Measurements from ENCODE around the gene HM13.
"Not testable (repeated sequence)": the region's sequence is repeated elsewhere in the genome, so short reads cannot be mapped to it uniquely, and the experiment has no call there.

The HM13 gene

DNA sequence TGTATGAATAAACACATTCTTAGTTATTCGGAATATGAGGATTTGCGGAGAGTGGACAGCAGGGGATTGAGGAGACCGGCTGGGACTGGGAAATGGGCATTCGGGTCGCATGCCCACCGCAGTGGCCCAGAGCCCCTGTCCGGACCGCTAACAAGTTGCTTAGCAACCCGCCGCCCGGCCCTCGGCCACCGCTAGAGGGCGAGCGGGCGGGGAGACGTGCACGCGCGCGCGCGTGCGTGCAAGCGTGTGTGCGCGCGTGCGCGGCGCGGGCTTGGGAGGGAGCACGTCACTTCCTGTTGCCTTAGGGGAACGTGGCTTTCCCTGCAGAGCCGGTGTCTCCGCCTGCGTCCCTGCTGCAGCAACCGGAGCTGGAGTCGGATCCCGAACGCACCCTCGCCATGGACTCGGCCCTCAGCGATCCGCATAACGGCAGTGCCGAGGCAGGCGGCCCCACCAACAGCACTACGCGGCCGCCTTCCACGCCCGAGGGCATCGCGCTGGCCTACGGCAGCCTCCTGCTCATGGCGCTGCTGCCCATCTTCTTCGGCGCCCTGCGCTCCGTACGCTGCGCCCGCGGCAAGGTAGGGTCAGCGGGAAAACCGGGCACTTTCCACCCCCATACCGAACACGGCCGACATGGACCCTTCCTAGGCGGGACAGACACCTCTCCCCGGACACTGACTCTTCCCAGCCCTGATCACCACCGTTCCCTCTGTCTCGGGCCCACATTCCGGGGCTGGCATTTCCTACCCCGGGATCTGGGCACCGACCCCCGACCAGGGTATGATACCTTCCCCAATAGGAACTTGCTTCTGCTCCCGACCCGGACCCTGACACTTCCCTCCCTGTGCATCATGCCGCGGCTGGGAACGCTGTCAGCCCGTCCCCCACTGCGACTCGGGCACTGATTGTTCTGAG is at the start of gene HM13:
Gene HM13, plus strand, starts transcription at position 289 of the 918 bp plus-strand sequence. Its CDS starts 110 bp downstream, at position 399.
- peak; percentile 92 for DNase-seq

DNA sequence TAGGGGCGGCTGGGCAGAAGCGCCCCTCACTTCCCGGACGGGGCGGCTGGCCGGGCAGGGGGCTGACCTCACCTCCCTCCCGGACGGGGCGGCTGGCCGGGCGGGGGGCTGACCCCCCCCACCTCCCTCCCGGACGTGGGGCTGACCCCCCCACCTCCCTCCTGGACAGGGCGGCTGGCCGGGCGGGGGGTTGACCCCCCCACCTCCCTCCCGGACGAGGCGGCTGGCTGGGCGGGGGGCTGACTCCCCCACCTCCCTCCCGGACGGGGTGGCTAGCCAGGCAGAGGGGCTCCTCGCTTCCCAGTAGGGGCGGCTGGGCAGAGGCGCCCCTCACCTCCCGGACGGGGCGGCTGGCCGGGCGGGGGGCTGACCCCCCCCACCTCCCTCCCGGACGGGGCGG is 43.3 kb upstream of the HM13 start:
- not testable (repeated sequence) for DNase-seq

DNA sequence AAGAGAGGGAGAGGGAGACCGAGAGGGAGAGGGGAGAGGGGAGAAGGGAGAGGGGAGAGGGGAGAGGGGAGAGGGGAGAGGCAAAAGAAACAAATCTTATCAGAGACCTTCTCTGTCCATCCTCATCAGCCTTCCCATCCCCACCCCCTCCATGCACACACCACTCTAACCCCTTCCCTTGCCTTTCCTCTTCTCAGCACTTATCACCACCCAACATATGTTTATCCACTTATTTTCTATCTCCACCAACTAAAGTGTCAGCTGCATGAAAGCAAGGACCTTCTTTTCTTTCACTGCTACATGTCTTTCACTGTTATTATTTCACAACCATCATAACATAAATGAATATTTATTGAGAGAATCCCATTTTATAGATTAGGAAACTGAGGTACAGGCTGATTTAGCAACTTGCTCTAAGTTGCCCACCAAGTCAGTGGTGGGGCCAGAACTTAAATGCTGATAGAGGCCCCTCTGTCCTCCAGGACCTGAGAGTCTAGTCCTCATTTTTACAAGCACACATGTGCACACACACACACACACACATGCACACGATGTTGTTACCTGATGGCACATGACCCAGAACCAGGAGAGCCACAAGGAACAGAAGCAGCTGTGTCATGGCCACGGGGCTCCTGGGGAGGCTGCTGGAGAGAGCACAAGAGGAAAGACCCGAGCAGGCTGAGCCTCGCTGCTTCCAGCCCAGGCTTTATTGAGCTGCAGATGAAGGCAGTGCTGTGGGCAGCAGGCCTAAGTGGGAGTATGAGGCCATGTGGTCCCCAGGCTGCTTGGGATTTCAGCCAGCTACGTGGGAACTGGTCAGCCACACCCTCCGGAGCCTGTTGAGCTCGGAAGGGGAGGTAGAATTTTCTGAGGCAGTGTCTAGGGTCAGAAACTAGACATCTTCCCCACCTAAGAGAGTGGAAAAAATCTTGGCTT is 41.6 kb upstream of the HM13 start:
- no peak for DNase-seq

DNA sequence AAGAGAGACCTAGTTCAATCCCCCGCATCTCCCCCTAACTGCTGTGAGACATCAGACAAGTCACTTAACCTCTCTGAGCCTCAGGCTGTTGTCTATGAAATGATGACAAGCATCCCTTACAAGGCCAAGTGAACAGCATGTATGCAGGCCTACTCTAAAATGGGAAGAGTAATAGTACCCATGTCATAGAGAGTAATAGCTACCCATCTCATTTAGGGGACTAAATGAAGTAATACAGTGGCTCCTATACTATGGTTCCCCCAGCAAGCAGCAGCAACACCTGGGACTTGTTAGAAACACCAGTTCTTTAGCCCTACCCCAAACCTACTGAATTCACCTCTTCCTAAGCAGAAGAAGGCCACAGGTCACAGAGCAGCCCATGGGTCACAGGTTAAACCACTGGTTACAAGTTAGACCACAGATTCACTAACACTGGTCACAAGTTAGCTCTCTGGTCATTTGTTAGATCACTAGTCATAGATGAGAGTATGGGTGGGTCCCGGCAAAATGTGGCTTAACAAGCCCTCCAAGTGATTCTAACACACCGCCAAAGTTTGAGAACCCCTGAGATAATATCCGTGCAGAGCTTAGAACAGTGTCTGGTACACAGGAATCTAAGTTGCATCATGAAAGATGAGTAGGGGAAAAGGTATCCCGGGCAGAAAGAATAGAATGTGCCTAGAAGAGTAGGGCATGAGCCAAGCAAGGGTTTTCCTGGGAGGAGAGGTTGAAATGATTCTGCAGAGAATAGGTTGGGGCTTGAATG is 40.7 kb upstream of the HM13 start:
- DNase-seq, result no peak

DNA sequence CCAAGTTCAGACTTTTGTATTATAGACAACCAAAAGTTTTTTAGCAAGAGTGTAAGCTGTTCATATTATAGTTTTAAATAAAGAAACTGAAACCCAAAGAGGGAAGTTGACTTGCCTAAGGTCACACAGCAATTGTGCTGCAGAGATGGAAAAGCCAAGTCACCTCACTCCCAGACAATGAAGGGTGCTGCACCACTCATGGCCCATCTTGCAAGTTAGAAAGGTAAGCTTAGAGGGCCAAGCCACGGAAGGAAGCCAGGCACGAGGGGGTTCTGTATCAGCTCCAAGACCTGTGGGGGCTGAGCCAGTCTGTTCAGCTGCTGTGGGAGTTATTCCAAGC is 40.2 kb upstream of the HM13 start:
- DNase-seq, result no peak

DNA sequence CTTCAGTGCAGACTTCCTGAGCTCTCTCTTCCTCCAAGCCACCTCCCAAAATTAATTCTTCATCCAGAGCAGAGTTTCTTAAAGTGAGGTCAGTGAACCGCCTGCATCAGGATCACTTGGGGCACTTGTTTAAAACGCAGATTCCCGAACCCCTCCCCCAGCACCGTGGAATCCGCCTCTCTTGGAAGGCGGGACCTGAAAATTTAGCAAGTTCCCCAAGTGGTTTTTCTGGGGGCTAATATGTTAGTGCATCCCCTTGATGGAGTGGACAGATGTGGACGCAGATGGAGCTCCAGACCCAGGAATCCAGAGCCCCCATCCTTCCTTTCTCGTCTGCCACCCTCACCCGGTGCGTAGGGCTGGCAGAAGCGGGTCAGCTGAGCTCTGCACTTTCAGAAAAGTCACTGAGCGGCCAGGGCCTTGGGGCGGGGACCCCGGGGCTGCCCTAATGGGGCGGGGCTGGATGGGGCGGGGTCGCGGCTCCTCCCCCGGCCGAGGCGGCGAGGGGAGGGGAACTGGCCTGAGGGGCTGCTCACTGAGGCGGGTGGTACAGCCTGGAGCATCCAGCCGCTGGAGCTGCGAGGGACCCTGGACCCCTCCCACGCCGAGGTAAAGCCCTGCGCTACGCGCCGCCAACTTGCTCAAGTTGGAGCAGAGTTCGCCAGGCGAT is 39.3 kb upstream of the HM13 start, which contains the start of the genes DEFB124 and REM1:
Gene DEFB124, minus strand, starts transcription at position 370 of the 670 bp plus-strand sequence. CDS start 2,114 bp downstream, outside the sequence.
Gene REM1, plus strand, starts transcription at position 531 of the 670 bp plus-strand sequence. CDS start 1,158 bp downstream, outside the sequence.
- DNase-seq, result no peak

DNA sequence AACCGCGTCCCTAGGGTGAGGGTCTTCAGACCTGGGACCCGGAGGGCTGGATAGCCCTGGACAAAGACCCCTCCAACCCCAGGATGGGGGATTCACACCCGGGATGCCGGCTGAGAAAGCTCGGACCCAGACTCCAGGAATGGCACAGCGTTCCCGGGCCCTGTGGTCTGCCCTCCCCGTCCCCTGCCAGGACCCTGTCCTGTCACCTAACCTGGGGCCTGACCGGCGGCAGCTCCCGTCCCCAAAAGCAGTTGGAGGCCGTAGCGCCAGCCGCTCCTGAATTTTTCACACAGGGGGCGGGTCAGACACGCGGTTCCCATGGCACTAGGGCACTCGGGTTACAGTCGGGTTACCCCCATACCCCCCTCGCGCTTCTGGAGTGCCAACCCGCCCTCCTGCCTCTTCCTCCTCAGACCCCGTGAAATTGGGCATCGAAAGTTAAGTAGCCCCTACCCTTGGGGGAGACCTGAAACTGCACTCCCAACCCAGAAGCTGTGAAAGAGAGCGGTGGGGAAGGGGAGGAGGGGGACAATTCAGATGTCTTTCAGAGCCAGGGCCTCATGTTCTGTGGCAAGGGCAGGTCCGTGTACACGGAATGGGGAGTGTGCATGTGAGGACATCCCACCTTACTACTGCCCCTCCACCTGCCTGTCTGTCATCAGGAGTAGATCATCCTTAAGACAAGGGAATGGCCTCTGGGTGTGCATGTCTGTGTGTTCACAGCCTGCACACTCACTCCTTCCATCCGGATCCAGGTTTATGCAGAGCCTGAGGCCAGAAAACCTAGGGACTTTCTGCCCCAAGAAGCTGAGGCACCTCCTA is 38.6 kb upstream of the HM13 start:
- DNase-seq, result no peak

- DNase-seq, result no peak
Observed at GRCh38 chr20:31476294-31476585, 38.0 kb upstream of the HM13 start.

- DNase-seq, result no peak
Observed at GRCh38 chr20:31476643-31477215, 37.5 kb upstream of the HM13 start.

DNA sequence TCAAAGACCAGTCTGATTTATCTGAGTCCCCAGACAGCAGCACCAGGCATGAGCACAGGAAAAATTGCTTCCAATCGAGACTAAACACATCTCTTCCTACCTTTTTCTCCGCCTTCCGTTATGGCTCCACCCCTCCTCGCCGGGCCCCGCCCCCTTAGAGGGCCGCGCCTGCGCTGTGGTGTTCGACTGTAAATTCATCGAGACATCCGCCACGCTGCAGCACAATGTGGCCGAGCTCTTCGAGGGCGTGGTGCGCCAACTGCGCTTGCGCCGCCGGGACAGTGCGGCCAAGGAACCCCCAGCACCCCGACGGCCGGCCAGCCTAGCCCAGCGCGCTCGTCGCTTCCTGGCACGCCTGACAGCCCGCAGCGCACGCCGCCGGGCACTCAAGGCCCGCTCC is 30.2 kb upstream of the HM13 start:
- no peak for DNase-seq

GRCh38 chr20:31485450-31486339 is 28.5 kb upstream of the HM13 start:
- DNase-seq, result peak; percentile 39

- DNase-seq, result no peak
Observed at GRCh38 chr20:31488115-31488514, 26.1 kb upstream of the HM13 start.

DNA sequence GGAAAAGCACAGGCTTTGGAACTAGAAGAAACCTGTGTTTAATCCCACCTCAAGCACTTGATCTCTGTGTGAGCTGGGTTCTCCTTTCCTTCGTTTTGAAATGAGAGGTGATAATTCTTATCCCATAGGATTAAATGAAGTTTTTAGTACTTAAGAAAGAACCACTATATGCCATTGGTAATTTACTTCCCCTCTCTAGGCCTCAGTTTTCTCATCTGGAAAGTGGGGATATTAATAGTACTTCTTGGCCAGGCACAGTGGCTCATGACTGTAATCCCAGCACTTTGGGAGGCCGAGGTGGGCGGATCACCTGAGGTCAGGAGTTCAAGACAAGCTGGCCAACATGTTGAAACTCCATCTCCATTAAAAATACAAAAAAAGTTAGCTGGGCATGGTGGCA is 25.1 kb upstream of the HM13 start:
- no peak for DNase-seq

DNA sequence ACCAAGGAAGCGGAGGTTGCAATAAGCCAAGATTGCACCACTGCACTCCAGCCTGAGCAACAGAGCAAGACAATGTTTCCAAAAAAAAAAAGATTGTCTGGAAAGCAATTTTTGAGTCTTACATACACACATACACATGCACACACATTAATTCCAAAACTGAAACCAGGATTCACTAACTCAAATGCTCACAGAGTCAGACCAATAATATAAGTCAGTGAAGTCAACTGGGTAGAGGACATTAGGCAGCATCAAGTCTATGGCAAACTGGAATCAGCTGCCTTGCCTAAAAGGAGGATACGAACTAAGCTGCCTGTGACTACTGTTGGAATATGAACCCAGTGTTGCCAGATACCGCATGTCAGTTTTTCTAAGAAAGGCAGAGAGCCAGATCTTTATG is 23.5 kb upstream of the HM13 start:
- DNase-seq, result no peak

DNA sequence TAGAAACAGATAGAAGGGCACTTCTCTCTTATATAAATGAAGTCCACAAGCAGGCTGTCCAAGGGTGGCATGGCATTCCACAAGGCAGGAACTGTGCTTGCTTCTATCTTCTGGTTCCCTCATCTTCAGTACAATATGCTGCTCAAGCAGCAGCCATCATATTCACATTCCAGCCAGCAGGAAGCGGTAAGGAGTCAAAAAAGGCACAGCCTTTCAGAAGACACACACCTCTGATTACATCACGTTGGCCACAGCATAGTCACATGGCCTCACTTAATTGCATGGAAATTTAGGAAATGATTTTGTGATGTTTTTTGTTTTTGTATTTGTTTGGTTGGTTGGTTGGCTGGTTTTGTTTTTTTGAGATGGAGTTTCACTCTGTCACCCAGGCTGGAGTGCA is 20.1 kb upstream of the HM13 start:
- DNase-seq, result peak; percentile 57

- DNase-seq, result peak; percentile 33
Observed at GRCh38 chr20:31496761-31497295, 17.4 kb upstream of the HM13 start.

- peak; percentile 48 for DNase-seq
Observed at GRCh38 chr20:31497838-31498540, 16.3 kb upstream of the HM13 start.

DNA sequence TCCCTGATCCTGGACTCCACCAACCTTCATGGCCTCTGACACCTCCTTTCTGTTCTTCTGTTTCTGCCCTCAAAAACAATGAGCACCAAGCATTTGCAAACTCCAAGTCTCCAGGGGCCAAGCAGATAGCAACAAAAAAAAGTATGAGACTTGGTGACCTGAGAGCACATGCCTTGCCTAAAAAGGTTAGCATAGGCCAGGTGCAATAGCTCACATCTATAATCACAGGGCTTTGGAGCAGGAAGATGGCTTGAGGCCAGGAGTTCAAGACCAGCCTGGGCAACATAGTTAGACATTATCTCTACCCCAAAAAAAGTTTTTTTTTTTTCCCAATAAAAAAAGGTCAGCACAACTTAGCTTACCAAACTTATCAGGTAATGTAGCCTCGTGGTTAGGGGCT is 13.7 kb upstream of the HM13 start:
- DNase-seq, result no peak

Data from EL (cell line).